B cell (primary cell): ENCODE data around the gene HIGD1C. TPM values are rescaled to one million over a fixed set of nuclear protein-coding genes. Genes with fewer than 3 reads are reported as not detected.

Experiments
- ATAC-seq: fragments of 200-7000 bp; cut with Tn5 transposase; one replicate; pipeline ENCODE4 v1.10.0; 2021; ENCODE audit warnings: low read depth, mild to moderate bottlenecking, moderate number of reproducible peaks, moderate library complexity
- CTCF ChIA-PET: fragments of 350-600 bp; sonication (Branson Sonifier 250); formaldehyde crosslinking; loops from one replicate; lab custom pipeline; 2021; ENCODE audit warnings: antibody characterized with exemption, inconsistent platforms; lab: Charles Lee
- POLR2A ChIA-PET: fragments of 350-600 bp; sonication (Branson Sonifier 250); formaldehyde crosslinking; loops from one replicate; lab custom pipeline; 2021; ENCODE audit warnings: antibody characterized with exemption; lab: Charles Lee
- DNase-seq: peaks from one replicate; pipeline ENCODE4 v3.0.0; 2013
- H2AFZ ChIP-seq: 2 replicates; pipeline ENCODE4 v1.6.1; 2012; ENCODE audit warnings: mild to moderate bottlenecking, low read depth, low read length; ENCODE audit not compliant: insufficient read depth, poor library complexity, severe bottlenecking
- H3K27ac ChIP-seq, 2 donors: 1 replicate in 1 of 2; 2 replicates in 1 of 2; pipeline ENCODE4 v1.5.1; 2012 to 2013; ENCODE audit warnings: low read length in 2 of 2, mild to moderate bottlenecking in 2 of 2, moderate library complexity in 1 of 2
- H3K27me3 ChIP-seq, 4 experiments: fragments of 200-600 bp in 1 of 4; sonication (generic) in 1 of 4; replicated peaks in 1 of 4; 1 replicate in 2 of 4; 2 replicates in 2 of 4; pipeline versions ENCODE4 v1.6.1 to v1.7.0; 2013 to 2016; ENCODE audit warnings: low read length in 3 of 4, mild to moderate bottlenecking in 2 of 4, mixed read lengths in 1 of 4, moderate library complexity in 1 of 4; ENCODE audit not compliant: insufficient read depth in 4 of 4, control insufficient read depth in 3 of 4; ENCODE audit errors: control extremely low read depth in 1 of 4
- H3K36me3 ChIP-seq, 2 experiments: replicated peaks in 1 of 2; 1 replicate in 1 of 2; 2 replicates in 1 of 2; pipeline versions ENCODE4 v1.6.1 to v1.7.1; 2013; ENCODE audit warnings: low read length in 1 of 2; ENCODE audit not compliant: insufficient read depth in 2 of 2, control insufficient read depth in 1 of 2; ENCODE audit errors: control extremely low read depth in 1 of 2, extremely low read depth in 1 of 2
- H3K4me1 ChIP-seq, 2 donors: fragments of 200-600 bp in 1 of 2; sonication (generic) in 1 of 2; 1 replicate in 1 of 2; 2 replicates in 1 of 2; pipeline versions ENCODE4 v1.5.1 to v1.6.1; 2013 to 2017; ENCODE audit warnings: low read length in 2 of 2; ENCODE audit not compliant: control insufficient read depth in 2 of 2, insufficient read depth in 2 of 2
- H3K4me2 ChIP-seq: replicated peaks from 2 replicates; pipeline ENCODE3; 2012; ENCODE audit warnings: mild to moderate bottlenecking, low read depth, low read length; ENCODE audit not compliant: poor library complexity, severe bottlenecking
- H3K4me3 ChIP-seq, 5 experiments: fragments of 200-600 bp in 1 of 5; sonication (generic) in 1 of 5; 1 replicate in 3 of 5; 2 replicates in 2 of 5; pipeline versions ENCODE4 v1.5.1 to v1.7.0; 2011 to 2016; ENCODE audit warnings: low read length in 4 of 5, mild to moderate bottlenecking in 4 of 5, low read depth in 2 of 5, control low read depth in 1 of 5, moderate library complexity in 1 of 5; ENCODE audit not compliant: insufficient read depth in 1 of 5; ENCODE audit errors: control extremely low read depth in 1 of 5, extremely low read depth in 1 of 5
- H3K79me2 ChIP-seq: fragments of 200-600 bp; sonication (generic); one replicate; pipeline ENCODE4 v1.6.0; 2016; ENCODE audit warnings: low read length; ENCODE audit not compliant: control insufficient read depth, insufficient read depth
- H3K9ac ChIP-seq: fragments of 200-600 bp; sonication (generic); 2 replicates; pipeline ENCODE4 v1.6.1; 2017; ENCODE audit warnings: mild to moderate bottlenecking, low read length, moderate library complexity
- H3K9me3 ChIP-seq, 3 donors: one replicate each; pipeline versions ENCODE4 v1.6.1 to v1.7.1; 2013; ENCODE audit warnings: low read length in 2 of 3; ENCODE audit not compliant: control insufficient read depth in 2 of 3, insufficient read depth in 1 of 3; ENCODE audit errors: control extremely low read depth in 1 of 3
- H4K20me1 ChIP-seq: 2 replicates; pipeline ENCODE4 v1.6.0; 2012; ENCODE audit warnings: mild to moderate bottlenecking, low read length; ENCODE audit not compliant: insufficient read depth, control insufficient read depth, poor library complexity, severe bottlenecking
- H3K27ac Mint-ChIP-seq: one replicate; pipeline ENCODE4 v1.8.0; 2021; ENCODE audit warnings: mixed read lengths
- H3K27me3 Mint-ChIP-seq: one replicate; pipeline ENCODE4 v1.8.0; 2021; ENCODE audit warnings: mixed read lengths
- H3K4me1 Mint-ChIP-seq: one replicate; pipeline ENCODE4 v1.8.0; 2021; ENCODE audit warnings: mixed read lengths
- H3K4me3 Mint-ChIP-seq: one replicate; pipeline ENCODE4 v1.8.0; 2021; ENCODE audit warnings: mixed read lengths
- H3K9me3 Mint-ChIP-seq: one replicate; pipeline ENCODE4 v1.8.0; 2022; ENCODE audit warnings: mixed read lengths; ENCODE audit not compliant: insufficient read depth
- CTCF ChIP-seq: fragments of 200-600 bp; IDR thresholded peaks from one replicate; pipeline ENCODE4 v1.8.0; 2022; ENCODE audit warnings: antibody characterized with exemption, mild to moderate bottlenecking
- EZH2 ChIP-seq: IDR thresholded peaks from 2 replicates; pipeline ENCODE4 v1.6.1; 2012; ENCODE audit warnings: borderline replicate concordance, low read depth, mild to moderate bottlenecking, moderate library complexity, low read length; ENCODE audit not compliant: insufficient read depth, poor library complexity, severe bottlenecking
- WGBS: methylation state at CpG from one replicate; pipeline ENCODE4 v1.1.5; 2013; ENCODE audit warnings: missing lambda C conversion rate; ENCODE audit not compliant: insufficient coverage; 5-methylcytosine and 5-hydroxymethylcytosine counted together
- intact Hi-C: fragments of 100-400 bp; cut with micrococcal nuclease; formaldehyde crosslinking; loops from one replicate; pipeline ENCODE4 v1.10.0; 2022
- polyA plus RNA-seq: library from polyadenylated mRNA; depleted of rRNA; stranded (reverse); fragments of >200 nt; gene quantifications from 2 replicates; pipeline ENCODE4 v1.2.3, GENCODE V29; 2012
- total RNA-seq, 2 donors: library from RNA; stranded (reverse); fragments of 120-200 nt in 1 of 2; gene quantifications; 1 replicate in 1 of 2; 2 replicates in 1 of 2; pipeline versions ENCODE4 v1.2.3 to v1.2.4, GENCODE V29; 2013 to 2022

HIGD1C gene
- total and polyA plus RNA-seq, 2 donors (not counting 1 experiment from before 2014, with no cell fraction given) = not detected

- no peaks in the 10 kb centered on the region for H4K20me1 ChIP-seq
- H3K9ac ChIP-seq = no peak overlapping the region
- H3K27ac Mint-ChIP-seq = no peak overlapping the region
- POLR2A ChIA-PET = no interaction called here
- intact Hi-C loops = no loop called here
- ATAC-seq (no peak), DNase-seq (no peak)
- TF ChIP-seq CTCF (no peak), EZH2 (no peak)
- no peaks in the 10 kb centered on the region for H3K9me3 ChIP-seq
- H3K4me1 Mint-ChIP-seq = peaks cover 5% of the 10 kb centered on the region
- WGBS = 83% methylated on average over 1 of the region's 1 CpG
- CTCF ChIA-PET = interaction anchor here (1.6 kb wide), 1 partner anchor 139 kb away, joined by 3 read pairs; no protein-coding TSS in a partner anchor
- no peaks in the 10 kb centered on the region for H3K27me3 ChIP-seq
- no peak overlapping the region for H3K27ac ChIP-seq
- H2AFZ ChIP-seq = no peak overlapping the region
- no peaks in the 10 kb centered on the region for H3K4me1 ChIP-seq
- no peak overlapping the region for H3K4me3 Mint-ChIP-seq
- H3K9me3 Mint-ChIP-seq = no peaks in the 10 kb centered on the region
- H3K27me3 Mint-ChIP-seq = no peaks in the 10 kb centered on the region
- H3K36me3 ChIP-seq = no peaks in the 10 kb centered on the region
- no peak overlapping the region for H3K4me3 ChIP-seq
- H3K4me2 ChIP-seq = no peak overlapping the region
- no peaks in the 10 kb centered on the region for H3K79me2 ChIP-seq
These were observed 12.1 kb downstream of the HIGD1C start for GRCh38 chr12:50964432-50964831.

GRCh38 chr12:50971946-50972345 is 19.6 kb downstream of the HIGD1C start:
- intact Hi-C loops = no loop called here
- Mint-ChIP-seq H3K4me3 (no peak overlapping the region), H3K27ac (no peak overlapping the region), H3K4me1 (no peaks in the 10 kb centered on the region), H3K9me3 (no peaks in the 10 kb centered on the region), H3K27me3 (no peaks in the 10 kb centered on the region)
- H3K79me2 ChIP-seq = no peaks in the 10 kb centered on the region
- DNase-seq (no peak), ATAC-seq (no peak)
- no peak overlapping the region for H2AFZ ChIP-seq
- no peak overlapping the region for H3K4me3 ChIP-seq
- POLR2A ChIA-PET = no interaction called here
- peaks cover 0 to 8% (median 0%) of the 10 kb centered on the region in 3 donors for H3K9me3 ChIP-seq
- H3K4me2 ChIP-seq = no peak overlapping the region
- no peaks in the 10 kb centered on the region for H3K4me1 ChIP-seq
- no peak overlapping the region for H3K9ac ChIP-seq
- H3K27me3 ChIP-seq = no peaks in the 10 kb centered on the region
- no peak overlapping the region for H3K27ac ChIP-seq
- TF ChIP-seq EZH2 (no peak), CTCF (no peak)
- H3K36me3 ChIP-seq = no peaks in the 10 kb centered on the region
- H4K20me1 ChIP-seq = no peaks in the 10 kb centered on the region
- CTCF ChIA-PET = no interaction called here
